ENCODE measurements around the gene MYL5.

DNA sequence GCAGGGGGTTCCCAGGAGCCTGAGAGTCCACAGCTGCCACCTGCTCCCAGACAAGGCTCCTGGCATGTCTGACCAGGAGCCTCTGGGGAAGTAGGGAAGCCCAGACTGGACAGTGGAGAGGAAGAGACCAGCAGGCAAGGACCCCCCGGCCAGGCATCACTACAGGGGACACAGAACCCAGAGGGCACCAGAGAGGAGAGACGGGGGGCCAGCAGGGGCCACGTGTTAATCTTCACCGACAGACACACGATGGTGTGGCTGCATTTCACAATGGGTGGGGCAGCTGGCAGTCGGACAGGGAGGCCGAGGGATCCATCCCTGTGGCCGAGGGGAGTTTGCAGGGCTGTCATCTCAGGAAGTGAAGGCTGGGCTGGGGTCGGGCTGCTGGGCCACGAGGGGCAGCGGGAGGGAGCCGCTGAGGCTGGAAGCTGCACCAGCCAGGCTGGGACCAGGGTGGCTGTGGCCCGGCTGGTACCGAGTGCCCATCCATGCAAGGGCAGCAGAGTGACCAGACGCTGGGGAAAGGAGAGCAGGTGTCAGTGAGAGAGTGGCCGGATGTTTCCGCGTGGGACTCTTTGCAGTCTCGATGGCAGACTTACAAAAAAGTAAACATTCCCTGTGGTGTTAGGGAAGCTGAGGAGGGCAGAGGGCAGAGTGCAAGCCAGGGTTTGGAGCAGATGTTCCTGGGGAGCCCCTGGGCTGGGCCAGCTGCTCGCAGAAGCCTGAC lies 44.3 kb upstream of the MYL5 start:
- no peak for TF ChIP-seq GATA3 (IDR thresholded peaks at IDR 0.05; ENCODE audit: low read depth, low read length)
- TF ChIP-seq GATA2 (IDR thresholded peaks at IDR 0.05; ENCODE audit: low read depth, low read length) = no peak
